Coronary artery (tissue), 2 donors: ENCODE data around the gene MDM1.

ENCODE experiments used
- DNase-seq: peaks from one replicate; pipeline ENCODE4 v3.0.0-alpha.2; 2017; ENCODE audit warnings: low spot score
- H3K27ac ChIP-seq, 2 donors: fragments of 200-600 bp; sonication (generic); one replicate each; pipeline ENCODE4 v1.5.1; 2016 to 2019
- H3K4me3 ChIP-seq: fragments of 200-600 bp; sonication (generic); 2 replicates; pipeline ENCODE4 v1.5.1; 2016; ENCODE audit warnings: mild to moderate bottlenecking, moderate library complexity
- TF ChIP-seq, protein P1 (sequence below): fragments of 200-600 bp; sonication (generic); IDR thresholded peaks from one replicate; pipeline ENCODE4 v1.5.1; 2019; ENCODE audit warnings: antibody characterized with exemption

The MDM1 gene

DNA sequence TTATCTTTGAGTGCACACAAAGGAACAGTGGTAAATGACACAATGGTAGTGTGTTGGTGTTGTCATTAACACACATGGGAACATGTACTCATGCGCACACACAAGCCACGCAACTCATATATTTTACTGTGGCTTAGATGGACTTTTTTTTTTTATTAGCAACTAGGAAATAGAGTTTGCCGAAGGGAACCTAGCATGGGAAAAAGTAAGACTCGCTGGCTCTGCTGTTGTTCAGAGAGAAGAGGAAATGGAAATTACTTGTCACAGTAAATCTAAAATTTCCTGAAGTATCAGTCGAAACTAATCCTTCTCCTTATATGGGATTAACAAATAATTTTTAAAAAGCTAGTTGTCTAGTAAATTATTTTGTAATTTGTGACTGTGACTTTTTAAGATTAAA, 45.1 kb downstream of the MDM1 start:
- DNase-seq: no peak
- Histone ChIP-seq H3K27ac (no peak overlapping the region), H3K4me3 (no peak overlapping the region)
- TF ChIP-seq, protein P1, sequence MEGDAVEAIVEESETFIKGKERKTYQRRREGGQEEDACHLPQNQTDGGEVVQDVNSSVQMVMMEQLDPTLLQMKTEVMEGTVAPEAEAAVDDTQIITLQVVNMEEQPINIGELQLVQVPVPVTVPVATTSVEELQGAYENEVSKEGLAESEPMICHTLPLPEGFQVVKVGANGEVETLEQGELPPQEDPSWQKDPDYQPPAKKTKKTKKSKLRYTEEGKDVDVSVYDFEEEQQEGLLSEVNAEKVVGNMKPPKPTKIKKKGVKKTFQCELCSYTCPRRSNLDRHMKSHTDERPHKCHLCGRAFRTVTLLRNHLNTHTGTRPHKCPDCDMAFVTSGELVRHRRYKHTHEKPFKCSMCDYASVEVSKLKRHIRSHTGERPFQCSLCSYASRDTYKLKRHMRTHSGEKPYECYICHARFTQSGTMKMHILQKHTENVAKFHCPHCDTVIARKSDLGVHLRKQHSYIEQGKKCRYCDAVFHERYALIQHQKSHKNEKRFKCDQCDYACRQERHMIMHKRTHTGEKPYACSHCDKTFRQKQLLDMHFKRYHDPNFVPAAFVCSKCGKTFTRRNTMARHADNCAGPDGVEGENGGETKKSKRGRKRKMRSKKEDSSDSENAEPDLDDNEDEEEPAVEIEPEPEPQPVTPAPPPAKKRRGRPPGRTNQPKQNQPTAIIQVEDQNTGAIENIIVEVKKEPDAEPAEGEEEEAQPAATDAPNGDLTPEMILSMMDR: no peak

DNA sequence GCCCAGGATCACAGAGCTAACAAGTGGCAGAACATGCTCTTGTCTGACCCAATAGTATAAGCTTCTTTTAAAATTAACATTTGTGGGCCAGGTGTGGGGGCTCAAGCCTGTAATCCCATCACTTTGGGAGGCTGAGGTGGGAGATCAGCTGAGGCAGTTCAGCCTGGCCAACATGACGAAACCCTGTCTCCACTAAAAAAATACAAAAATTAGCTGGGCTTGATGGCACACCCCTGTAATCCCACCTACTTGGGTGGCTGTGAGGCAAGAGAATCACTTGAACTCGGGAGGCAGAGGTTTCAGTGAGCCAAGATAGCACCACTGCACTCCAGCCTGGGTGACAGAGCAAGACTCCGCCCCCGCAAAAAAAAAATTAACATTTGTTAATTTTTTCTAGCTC, 45.8 kb downstream of the MDM1 start:
- Histone ChIP-seq H3K4me3 (no peak overlapping the region), H3K27ac (no peak overlapping the region)
- TF ChIP-seq, protein P1: no peak
- no peak for DNase-seq

DNA sequence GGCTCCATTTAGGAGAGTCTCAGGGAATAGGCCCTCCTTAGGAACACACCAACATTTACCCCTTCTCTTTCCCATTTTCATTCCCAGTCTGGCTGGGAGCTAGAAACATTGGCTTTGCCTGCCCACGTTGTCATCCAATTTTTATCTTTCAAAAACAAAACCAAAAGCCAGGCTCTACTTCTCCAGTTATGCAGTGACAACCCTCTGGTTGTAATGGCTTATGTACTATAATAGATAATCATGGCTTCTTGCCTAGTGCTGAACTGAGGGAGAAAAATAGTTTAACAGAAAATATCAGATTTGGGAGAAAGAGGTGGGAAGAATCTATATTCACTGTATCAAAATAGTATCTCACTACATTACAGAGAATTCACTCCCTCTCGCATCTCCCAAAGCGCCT, 46.6 kb downstream of the MDM1 start:
- Histone ChIP-seq H3K4me3 (no peak overlapping the region), H3K27ac (no peak overlapping the region)
- TF ChIP-seq, protein P1: no peak
- DNase-seq: no peak

DNA sequence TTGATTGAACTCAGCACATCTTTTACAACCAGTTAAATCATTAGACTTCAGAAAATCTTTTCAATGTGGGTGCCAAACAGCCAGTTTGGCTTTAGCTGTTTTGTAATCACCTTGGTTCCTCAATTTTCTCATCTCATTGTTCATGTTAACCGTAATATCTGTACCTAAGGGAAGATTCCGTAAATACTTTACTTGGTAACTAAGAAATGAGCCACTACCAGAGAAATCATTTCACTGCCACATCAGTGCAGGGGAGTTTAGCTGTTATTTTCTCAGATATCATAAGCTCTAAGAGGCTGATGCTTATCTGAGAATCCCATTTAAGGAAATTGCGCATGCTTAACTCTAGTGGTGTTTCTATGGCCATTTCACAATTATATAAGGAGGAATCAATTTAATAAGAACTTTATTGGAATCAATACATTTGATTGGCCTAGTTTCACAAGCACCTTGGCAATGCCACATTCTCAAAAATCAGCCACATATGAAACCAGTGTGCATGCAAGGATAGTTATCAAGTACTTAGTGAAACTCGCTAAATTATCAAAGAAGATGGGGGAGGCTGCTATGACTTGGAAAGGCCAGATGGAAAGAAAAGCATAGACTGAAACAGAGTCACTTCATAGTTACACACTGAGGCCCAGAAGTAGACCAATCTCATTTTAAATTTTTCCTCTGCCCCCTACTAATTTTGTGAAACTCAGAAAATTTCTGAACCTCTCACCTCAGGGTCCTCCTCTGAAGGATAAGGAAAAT, 50.7 kb downstream of the MDM1 start:
- no peak overlapping the region for H3K27ac ChIP-seq
- TF ChIP-seq, protein P1: no peak
- no peak overlapping the region for H3K4me3 ChIP-seq
- DNase-seq: no peak

DNA sequence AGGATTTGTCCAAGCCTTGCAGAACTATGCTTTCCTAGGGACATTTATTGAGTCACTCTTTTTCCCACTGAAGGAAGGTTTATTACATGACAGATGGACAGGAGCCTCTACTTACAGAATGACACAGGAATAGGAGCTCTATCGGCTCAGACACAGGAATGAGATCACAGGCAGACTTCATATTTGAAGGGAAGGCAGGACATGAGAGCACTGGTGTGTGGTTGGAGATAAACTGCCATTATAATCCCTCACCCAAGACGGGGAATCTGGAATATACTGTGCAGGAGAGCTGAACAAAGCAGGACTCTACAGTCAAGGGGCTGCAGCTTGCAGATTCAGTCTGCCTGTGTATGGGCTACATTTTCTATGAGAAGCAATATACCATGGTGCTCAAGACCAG, 51.9 kb downstream of the MDM1 start:
- TF ChIP-seq, protein P1: no peak
- DNase-seq: no peak
- Histone ChIP-seq H3K4me3 (no peak overlapping the region), H3K27ac (no peak overlapping the region)

DNA sequence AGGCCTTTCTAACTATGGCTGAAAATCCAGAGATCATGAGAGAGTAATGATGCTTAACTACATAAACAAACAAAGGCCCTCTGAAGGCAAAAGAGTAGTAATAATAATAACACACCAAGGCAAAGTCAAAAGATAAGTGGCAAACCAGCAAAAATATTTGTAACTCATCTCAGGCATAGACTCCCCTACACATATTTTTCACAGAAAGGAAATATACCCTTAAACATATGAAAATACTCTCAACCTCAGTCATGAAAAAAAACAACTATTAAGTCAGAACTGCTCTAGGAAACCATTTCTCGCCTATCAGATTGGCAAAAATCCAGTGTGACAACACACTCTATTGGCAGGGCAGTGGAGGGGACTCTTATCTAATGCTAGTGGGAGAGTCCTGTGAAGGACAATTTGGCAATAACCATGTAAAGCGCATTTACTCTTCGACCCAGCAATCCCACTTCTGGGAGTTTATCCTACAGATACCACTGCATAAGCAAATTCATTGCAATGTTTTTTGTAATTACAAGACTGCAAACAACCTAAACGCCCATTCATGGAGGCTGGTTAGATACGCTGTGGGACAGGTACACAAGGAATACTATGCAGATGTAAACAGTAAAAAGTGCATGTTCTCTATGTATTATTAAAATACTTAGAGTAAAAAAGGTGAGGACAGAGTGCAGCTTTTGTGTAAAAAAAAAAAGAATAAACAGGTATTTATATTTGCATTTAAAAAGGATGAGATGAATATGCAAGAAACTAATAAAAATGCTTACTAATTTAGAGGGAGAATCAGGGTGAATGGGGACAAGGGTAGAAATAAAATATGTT, 52.7 kb downstream of the MDM1 start:
- Histone ChIP-seq H3K27ac (no peak overlapping the region), H3K4me3 (no peak overlapping the region)
- DNase-seq: no peak
- TF ChIP-seq, protein P1: no peak
